GM12878 (cell line): ENCODE results near the gene DDIT3. TPM values are rescaled to one million over a fixed set of nuclear protein-coding genes. Genes with fewer than 3 reads are reported as not detected.

Experiments used
- CREB1 ChIP-seq: IDR thresholded peaks from 2 replicates; pipeline ENCODE4 v1.6.1; 2012; ENCODE audit warnings: low read depth, mild to moderate bottlenecking, inconsistent platforms
- ETV6 ChIP-seq, 2 experiments: fragments of 450-650 bp in 1 of 2; IDR thresholded peaks in 1 of 2; conservative IDR thresholded peaks in 1 of 2; 2 replicates each; pipeline ENCODE4 v1.6.1; 2014; ENCODE audit warnings: antibody characterized with exemption in 1 of 2, borderline replicate concordance in 1 of 2, low read depth in 1 of 2, mild to moderate bottlenecking in 1 of 2, moderate library complexity in 1 of 2
- GATAD2B ChIP-seq: fragments of 450-650 bp; conservative IDR thresholded peaks from 2 replicates; pipeline ENCODE4 v1.6.1; 2017; ENCODE audit warnings: low read depth, mild to moderate bottlenecking, moderate library complexity
- HDGF ChIP-seq: fragments of 450-650 bp; IDR thresholded peaks from 2 replicates; pipeline ENCODE4 v1.6.1; 2016; ENCODE audit warnings: antibody characterized with exemption
- NR2C1 ChIP-seq: fragments of 450-650 bp; IDR thresholded peaks from 2 replicates; pipeline ENCODE4 v1.6.1; 2017; ENCODE audit warnings: antibody characterized with exemption, mild to moderate bottlenecking, moderate library complexity
- NR2F1 ChIP-seq: fragments of 450-650 bp; conservative IDR thresholded peaks from 2 replicates; pipeline ENCODE4 v1.6.1; 2017; ENCODE audit warnings: mild to moderate bottlenecking
- POU2F2 ChIP-seq: IDR thresholded peaks from 3 replicates; pipeline ENCODE4 v1.6.1; 2011; ENCODE audit warnings: low read depth, mild to moderate bottlenecking, low read length, borderline replicate concordance
- SPI1 ChIP-seq: IDR thresholded peaks from 2 replicates; pipeline ENCODE4 v1.6.1; 2011; ENCODE audit warnings: low read depth, mild to moderate bottlenecking, low read length, moderate library complexity, borderline replicate concordance; ENCODE audit not compliant: insufficient read depth
- polyA plus RNA-seq, 11 experiments: library from polyadenylated mRNA; depleted of rRNA in 4 of 11; unstranded in 6 of 11; stranded (reverse) in 5 of 11; fragments of >200 nt; fragmentation: Nextera tagmentation in 4 of 11; fragmentation: Illumina TruSeq in 1 of 11; extraction: Ambion mirVana in 4 of 11; extraction: Trizol in 1 of 11; gene quantifications; 1 replicate in 1 of 11; 2 replicates in 10 of 11; pipeline versions ENCODE4 v1.2.1 to v1.2.3, GENCODE V29; 2011 to 2016; ENCODE audit warnings: inconsistent platforms in 2 of 11, missing spikeins in 2 of 11, low read depth in 1 of 11
- total RNA-seq, 4 experiments: library from RNA; depleted of rRNA in 3 of 4; stranded (reverse); fragments of >200 nt in 3 of 4; fragmentation: Illumina TruSeq in 1 of 4; extraction: Trizol in 1 of 4; gene quantifications; 2 replicates each; pipeline versions ENCODE4 v1.2.1 to v1.2.3, GENCODE V29; 2013 to 2021
- TF ChIP-seq, protein P1 (sequence below): fragments of 150-350 bp; IDR thresholded peaks from 2 replicates; pipeline ENCODE4 v1.6.1; 2014; ENCODE audit warnings: mild to moderate bottlenecking, low read depth, low read length
- TF ChIP-seq, protein P2 (sequence below): fragments of 450-650 bp; IDR thresholded peaks from 2 replicates; pipeline ENCODE4 v1.6.1; 2017; ENCODE audit warnings: antibody characterized with exemption, mild to moderate bottlenecking, moderate library complexity

Gene DDIT3
- total and polyA plus RNA-seq, 10 of the 15 experiments (the other 5 are each of a cell fraction or from before 2014, with no cell fraction given): 9.2 to 28.9 (median 15.5) TPM

DNA sequence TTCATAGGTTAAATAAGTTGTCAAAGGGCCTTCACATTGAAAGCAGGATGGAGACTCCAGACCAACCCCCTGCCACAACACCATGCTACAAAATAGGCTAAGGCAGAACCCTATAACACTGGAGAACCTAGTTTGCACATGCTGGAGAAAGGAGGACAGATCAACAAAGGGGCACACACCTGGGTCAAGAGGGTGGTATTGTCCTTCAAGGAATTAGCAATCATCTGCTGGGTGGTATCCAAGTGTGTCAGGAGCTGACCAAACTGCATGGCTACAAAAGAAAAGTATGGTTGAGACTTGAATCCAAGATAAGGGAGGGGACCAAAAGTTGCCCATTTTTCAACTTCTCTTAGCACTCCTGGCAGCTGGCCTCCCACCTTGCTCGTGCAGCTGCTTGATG is 11.5 kb upstream of the DDIT3 start (continued):
- TF ChIP-seq, protein P1, sequence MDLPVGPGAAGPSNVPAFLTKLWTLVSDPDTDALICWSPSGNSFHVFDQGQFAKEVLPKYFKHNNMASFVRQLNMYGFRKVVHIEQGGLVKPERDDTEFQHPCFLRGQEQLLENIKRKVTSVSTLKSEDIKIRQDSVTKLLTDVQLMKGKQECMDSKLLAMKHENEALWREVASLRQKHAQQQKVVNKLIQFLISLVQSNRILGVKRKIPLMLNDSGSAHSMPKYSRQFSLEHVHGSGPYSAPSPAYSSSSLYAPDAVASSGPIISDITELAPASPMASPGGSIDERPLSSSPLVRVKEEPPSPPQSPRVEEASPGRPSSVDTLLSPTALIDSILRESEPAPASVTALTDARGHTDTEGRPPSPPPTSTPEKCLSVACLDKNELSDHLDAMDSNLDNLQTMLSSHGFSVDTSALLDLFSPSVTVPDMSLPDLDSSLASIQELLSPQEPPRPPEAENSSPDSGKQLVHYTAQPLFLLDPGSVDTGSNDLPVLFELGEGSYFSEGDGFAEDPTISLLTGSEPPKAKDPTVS: no peak
- TF ChIP-seq HDGF (no peak), SPI1 (no peak), NR2C1 (no peak), NR2F1 (no peak), ETV6 (conservative IDR thresholded peaks at IDR 0.05 in 1 of 2, IDR thresholded peaks at IDR 0.05 in 1 of 2; ENCODE audit: borderline replicate concordance in 1 of 2, low read depth in 1 of 2) (no peak), GATAD2B (no peak), CREB1 (no peak), POU2F2 (no peak)
- TF ChIP-seq, protein P2, sequence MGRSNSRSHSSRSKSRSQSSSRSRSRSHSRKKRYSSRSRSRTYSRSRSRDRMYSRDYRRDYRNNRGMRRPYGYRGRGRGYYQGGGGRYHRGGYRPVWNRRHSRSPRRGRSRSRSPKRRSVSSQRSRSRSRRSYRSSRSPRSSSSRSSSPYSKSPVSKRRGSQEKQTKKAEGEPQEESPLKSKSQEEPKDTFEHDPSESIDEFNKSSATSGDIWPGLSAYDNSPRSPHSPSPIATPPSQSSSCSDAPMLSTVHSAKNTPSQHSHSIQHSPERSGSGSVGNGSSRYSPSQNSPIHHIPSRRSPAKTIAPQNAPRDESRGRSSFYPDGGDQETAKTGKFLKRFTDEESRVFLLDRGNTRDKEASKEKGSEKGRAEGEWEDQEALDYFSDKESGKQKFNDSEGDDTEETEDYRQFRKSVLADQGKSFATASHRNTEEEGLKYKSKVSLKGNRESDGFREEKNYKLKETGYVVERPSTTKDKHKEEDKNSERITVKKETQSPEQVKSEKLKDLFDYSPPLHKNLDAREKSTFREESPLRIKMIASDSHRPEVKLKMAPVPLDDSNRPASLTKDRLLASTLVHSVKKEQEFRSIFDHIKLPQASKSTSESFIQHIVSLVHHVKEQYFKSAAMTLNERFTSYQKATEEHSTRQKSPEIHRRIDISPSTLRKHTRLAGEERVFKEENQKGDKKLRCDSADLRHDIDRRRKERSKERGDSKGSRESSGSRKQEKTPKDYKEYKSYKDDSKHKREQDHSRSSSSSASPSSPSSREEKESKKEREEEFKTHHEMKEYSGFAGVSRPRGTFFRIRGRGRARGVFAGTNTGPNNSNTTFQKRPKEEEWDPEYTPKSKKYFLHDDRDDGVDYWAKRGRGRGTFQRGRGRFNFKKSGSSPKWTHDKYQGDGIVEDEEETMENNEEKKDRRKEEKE: no peak
